HG03520 (cell line): ENCODE results near the gene ENAH.

Experiments
- ATAC-seq: cut with Tn5 transposase; IDR thresholded peaks from one replicate; pipeline ENCODE4 v1.9.1; 2021; ENCODE audit warnings: mild to moderate bottlenecking, moderate library complexity; ENCODE audit not compliant: unreplicated experiment

ENAH gene

DNA sequence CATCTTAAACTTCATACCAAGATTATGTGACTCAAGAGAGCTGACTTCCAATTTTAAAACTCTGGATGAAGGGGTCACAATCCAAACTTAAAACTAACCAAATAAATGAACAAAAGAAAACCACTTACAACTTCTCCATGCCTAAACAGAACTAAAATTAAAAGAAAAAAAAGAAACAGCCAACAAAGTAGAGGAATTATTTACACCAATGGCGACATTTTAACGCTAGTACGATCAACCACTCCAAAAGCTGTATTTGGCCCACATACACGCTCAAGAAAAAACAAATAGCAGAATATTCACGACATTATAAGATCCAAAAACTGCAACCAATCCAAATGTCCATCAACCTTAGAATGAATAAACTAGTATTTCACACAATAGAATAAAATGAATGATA, 42.4 kb downstream of the ENAH start:
- no peak for ATAC-seq

DNA sequence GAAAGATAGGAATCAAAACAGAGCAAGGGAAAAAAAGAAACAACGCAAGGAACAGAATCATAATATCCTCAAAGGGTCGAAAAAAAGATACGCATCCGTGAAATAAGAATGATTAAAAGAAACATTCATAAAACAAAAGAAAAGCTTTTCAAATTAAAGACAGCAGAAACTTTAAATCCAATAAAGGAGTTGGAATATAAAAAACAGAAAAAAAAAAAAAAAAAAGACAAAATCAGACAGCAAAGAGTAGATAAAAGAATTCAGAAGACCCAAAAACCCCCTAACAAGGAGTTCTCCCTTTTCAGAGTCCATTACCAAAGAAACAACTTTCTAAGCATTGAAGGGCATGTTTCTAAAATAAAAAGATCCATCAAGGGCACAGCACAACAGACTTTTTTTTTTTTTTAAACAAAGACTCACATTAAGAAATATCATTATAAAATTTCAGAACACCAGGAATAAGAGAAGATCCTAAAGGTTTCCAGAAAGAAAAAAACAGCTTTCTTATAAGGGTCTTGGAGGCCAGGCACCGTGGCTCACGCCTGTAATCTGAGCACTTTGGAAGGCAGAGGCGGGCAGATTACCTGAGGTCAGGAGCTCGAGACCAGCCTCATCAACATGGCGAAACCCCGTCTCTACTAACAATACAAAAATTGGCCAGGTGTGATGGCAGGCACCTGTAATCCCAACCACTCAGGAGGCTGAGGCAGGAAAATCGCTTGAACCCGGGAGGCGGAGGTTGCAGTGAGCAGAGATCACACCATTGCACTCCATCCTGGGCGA, 44.7 kb downstream of the ENAH start:
- no peak for ATAC-seq

DNA sequence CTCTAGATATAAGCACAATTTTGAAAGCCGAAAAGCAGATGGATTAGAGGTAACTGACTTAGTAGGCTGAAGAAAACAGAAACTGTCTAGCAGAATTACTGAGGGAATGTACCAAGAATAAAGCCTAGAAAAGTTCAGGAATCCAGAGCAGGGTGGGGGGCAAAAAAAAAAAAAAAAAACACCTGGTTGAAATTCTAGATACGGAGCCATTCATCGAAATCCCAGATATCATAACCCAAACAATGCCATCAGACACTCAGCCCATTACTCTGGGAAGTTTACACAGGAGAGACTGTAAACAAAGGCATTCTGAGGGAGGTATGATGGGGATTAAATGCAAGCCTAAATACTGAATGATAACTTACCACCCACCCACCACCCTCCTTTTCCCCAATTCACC, 45.6 kb downstream of the ENAH start:
- ATAC-seq = no peak

DNA sequence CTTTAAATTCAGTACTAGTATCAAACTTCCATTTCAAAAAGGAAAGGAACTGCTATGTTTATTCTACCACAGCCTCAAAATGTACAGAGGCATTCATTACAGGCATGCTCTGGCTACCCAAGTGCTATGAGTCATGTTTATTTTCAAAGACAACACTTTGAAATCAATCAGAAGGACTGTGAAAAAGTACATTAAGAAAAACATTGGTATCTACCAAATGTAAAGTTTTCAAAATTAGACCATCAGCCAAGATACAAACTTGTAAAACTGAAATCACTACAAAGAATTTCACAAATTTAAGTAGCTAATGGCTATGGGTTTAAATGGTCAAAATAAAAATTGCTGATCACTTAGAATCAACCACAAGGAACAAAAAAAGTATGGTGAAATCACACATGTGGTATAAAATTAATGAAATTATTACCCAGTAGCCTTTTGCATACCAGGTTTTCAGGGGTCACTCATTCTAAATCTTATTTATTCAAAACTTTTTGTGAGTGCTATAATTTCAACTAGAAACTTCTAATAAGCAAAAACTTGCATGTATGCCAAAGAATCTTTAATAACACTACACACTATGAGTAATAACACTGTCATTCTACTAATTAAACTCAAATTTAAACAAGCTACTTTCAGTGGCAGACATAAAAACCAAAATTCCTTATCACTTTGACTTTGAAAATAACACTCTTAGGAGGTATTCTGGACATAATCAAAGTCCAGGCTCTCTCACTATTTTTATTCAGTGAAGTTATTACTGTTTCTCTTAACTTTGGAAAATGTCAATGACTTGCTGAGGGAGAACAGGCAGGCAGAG, 49.2 kb downstream of the ENAH start:
- ATAC-seq = no peak

DNA sequence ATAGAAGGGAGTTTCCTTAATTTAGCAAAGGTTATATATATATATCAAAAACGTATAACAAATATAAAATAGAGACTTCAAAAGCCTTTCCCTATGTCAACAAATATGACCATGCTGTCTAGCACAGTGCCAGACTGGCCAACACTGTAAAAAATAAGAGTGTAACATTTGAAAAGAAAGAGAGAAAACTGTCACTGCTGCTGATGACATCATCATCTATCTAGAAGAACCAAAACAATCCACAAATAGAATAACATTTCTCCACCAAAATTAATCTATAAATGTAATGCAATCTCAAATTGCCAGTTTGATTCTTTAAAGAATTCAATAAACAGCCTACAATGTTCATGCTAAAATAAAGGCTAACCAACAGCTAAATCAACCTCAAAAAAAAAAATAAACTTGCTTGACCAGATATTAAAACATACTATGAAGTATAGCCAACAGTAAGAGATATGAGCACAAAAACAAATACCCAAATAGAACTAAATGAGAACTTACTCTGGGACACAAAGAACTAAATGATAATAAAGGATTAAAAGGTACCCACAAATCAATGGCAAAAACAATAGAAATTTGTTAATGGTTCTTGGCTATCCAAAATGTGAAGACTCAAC, 50.2 kb downstream of the ENAH start:
- no peak for ATAC-seq

DNA sequence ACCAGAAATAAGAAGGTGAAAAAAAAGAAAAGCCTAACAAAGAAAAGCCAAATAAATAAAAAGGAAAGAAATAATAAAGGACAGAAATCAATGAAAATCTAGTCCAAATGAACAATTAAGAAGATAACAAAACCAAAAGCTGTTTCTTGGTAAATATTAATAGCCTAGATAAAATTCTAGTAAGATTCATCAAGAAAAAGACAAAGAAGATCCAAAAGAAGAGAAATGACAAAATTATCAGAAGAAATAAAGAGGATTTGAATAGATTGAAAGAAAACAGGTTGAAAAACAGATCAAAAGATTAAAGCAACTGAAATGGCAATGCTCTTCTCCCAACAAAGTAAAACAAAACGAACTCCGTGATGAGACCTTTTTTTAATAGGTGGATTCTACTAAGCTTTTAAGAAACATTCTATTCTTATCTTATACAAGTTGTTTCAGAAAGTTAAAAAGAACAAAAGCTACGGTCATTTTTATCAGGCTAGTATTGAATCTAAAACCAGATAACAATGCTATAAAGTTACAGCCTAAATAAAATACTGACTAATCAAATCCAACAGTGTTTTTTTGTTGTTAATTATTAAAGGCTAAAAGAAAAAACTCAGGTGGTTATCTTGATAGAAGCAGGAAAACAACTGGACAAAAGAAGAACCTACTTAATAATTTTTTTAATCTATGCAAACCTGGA, 50.9 kb downstream of the ENAH start:
- ATAC-seq = no peak

DNA sequence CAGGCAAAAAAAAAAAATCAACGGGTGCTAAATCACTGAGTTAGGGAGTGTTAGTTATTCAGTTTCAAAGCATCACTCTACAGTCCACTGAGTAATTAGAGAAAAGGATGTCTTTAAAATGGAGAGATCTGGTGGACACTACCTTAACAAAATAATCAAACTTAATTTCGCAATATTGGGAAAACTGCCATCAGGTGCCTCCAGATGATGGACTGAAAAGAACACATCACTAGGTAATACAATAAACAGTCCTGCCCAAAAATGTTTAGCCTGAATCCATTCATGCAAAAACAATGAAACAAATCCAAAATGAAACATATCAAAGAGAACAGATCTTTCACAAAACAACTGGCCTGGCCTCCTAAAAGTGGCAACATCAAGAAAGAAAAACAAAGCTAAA, 54.1 kb downstream of the ENAH start:
- ATAC-seq = no peak

DNA sequence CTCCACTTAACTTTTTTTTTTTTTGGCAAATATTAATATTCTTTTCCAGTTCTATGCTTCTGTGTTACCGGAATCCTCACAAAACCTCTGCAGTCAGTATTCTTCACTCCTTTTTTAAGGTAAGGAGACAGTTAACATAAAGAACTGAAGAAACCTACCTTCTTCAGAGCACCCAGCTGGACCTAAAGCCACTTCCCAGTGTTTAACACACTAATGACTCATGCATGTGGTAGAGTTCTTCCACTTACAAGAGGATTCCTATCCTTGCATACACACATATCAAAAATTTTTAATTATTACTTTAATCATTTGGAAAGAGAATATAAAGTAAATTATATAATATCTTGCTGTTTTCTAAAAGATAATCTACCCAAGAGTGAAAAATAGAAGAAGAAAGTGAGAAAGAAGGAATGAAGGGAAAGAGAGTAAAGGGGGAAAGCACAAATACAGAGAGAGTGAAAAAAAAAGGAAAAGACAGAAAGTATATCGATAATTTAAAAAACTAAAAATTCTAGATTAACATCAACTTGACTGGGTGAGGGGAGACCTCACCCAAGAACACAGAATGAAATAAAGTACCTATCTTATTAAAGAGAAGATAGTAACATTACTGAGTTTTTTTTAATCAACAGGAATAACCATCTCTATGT, 54.9 kb downstream of the ENAH start:
- no peak for ATAC-seq

DNA sequence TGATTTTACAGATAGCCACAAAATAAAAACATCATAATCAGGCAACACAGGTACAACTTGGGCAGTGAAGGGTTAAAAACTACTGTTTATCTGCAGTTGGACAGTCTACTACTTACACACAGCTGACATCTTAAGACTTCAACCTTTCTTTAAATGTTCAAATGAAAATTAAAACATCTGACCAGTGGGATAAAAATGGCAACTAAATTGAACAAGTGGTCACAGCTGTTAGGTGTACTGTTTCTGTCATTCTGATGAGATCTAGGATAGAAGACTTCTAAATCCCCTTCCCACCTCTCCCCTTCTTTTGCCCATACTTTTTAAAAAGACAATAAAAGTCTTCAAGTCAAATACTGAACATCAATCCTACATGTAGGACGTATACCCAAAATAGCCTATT, 56.2 kb downstream of the ENAH start:
- no peak for ATAC-seq

DNA sequence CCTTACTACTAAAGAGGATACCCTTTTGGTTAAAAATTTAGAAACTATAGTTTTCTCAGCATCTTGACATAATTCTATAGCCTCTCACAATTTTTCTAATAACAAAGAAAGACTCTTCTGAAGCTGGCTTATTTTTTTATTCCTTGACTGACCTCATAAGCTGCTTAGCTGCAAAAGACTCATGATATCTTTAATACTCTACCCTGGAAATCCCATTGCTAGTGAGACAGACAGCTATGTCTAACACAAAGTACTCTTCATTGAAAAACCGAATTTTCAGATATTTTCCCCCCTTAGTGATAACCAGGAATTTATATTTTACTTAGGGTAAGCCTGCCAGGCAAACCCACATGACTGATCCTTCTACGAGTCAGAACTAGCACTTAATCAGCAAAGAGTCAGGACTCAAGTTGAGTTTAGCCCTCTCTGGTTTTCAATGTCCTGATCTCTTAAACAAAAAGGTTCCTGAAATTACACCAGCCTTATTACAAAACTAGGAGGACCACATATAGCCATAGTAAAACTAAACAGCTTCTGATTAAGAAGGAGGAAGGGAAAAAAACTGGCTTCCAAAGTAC, 56.9 kb downstream of the ENAH start:
- no peak for ATAC-seq

DNA sequence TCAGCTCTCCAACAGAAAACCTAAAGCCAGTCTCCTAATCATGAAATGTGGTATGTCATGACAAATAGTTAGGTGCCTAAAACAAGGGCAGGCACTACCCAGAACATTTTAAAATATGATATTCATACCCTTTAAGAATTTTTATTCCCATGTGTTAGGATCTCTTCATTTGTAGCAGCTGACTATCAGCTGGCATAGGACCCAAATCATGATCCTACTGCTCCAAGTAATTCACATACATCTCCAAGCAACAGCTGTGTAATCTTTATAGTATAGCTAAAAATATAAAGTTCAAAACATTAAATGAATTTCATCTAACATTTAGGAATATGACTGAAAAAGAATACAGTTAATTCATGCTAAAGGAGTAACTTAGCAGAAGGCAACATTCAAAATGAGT, 57.5 kb downstream of the ENAH start:
- no peak for ATAC-seq

DNA sequence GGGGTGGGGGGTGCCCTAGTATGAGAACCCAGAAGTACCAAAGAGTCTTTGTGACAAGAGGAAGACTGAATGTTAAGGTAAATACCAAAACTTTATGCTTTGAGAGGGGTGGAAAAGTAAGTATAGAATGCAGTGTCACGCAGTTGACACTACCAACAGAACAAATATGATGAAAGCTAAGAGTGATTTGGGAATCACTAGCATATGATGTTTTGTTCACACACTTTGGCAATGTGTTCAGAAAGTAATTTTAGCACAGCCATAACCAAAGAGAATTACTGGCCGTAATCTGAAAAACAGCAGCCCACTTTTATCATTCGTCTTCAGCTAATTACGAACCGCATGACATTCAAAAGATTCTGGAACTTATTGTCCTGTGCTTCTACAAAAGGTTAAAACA, 59.5 kb downstream of the ENAH start:
- ATAC-seq = no peak

DNA sequence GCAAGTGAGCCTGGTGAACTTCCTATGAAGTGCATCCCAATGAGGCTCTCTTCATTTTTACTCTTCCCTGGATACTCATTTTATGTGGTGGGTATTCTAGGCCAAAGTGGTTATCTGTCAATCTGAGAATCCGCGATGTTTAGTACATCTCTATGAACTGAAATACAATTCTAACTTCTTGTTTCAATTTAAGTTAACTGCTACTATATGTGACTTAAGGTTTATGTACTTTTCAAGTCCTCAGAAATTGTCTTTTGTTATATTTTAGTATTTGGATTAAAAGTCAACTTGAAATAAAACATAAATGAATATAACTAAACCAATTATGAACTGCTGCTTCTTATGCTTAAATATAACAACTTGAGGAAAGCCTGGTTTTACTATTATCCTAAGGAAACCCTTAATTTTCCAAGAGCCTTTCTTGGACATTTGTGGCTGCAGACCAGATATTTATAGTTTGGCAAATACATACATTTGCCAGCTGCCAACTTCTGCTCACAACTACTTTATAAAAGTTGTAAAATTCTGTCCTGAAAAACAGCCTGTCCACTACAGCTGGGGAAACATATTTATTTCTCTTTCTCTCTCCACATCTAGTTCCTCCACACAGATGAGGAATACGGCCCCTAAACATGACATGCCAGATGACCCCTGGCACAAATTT, 60.4 kb downstream of the ENAH start:
- no peak for ATAC-seq

DNA sequence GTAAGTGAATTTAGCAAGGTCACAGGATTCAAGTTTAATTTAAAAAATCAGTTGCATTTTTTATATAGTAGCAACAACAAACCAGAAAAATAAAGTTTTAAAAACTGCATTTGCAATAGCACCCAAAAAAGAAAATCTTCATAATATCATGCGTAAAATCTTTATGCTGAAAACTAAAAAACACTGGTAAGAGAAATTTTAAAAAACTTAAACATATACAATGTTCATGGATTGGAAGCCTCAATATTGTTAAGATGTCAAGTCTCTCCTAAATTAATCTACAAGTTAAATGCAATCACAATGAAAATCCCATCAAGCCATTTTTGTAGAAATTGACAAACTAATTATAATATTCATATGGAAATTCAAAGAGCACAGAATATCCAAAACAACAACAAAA, 65.6 kb downstream of the ENAH start:
- ATAC-seq = no peak

DNA sequence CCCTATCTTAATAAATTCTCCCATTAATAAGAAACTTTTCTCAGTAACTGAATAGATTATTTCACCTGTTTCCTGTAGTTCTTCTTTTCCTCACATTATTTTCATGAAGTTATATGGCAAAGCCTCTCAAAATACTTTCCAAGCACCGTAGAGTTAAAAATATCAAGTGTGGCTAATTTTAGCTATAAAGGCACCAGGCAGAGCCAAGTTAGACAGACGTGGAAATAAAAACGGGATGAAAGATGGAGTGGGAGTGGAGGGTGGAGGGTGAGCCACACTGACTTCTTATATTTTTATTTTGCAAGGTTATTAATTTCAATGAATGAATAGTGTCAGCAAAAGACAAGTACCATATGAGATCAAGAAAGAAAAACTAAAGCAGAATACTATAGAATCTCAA, 71.7 kb downstream of the ENAH start:
- ATAC-seq = no peak

DNA sequence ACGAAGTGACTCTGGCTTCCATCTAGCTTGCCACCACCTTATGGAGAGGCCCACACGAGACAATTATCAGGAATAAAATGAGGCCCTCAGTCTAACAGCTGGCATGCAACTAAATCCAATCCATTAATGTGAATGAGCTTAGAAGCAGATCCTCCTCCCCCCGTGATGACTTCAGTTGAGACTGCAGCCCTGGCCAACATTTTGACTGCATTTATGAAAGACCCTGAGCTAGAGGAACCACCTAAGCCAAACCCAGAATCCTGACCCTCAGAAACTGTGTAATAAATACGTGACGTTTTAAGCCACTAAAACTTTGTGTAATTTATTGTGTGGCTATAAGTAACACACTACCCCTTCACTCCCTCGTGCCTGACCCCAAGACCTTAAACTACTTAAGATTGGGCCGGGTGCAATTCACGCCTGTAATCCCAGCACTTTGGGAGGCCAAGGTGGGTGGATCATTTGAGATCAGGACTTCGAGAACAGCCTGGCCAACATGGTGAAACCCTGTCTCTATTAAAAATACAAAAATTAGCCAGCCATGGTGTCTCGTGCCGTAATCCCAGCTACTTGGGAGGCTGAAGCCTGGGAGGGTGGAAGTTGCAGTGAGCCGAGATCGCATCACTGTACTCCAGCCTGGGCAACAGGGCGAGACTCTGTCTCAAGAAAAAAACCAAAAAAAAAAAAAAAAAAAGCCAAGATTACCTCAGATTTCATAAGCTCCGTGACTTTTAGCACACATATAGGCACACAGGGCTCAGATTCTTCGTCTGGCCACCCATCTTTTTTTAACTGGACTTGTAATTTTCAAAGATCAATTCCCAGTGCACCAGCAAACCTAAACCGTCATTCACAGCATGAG, 72.5 kb downstream of the ENAH start:
- no peak for ATAC-seq

DNA sequence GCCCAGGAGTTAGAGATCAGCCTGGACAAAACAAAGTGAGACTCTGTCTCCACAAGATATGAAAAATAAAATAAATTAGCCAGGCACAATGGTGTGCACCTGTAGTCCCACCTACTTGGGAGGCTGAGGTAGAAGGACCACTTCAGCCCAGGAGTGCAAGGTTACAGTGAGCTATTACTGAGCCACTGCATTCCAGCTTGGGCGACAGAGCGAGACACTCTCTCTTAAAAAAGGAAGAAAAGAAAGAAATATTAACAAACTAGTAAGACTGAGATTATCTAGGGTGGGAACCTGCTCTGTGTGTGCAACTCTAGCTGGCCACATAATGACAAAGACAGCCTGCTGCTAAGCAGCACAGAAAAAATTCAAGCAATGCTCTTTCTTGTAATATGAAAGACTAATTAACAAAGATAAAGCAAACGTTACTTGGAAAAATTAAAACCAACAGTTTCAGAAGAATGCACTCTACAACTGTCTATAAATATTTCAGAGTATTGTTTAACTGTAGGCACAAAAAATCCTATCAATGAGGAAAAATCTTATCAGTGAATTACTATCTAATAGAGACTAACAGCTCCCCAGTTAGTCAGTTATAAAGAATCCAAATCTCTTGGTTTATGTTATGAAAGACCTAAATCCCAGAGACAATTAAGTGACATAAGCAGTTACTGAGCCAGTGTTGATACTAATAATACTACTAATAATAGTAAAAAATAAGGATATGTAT, 74.5 kb downstream of the ENAH start:
- no peak for ATAC-seq

DNA sequence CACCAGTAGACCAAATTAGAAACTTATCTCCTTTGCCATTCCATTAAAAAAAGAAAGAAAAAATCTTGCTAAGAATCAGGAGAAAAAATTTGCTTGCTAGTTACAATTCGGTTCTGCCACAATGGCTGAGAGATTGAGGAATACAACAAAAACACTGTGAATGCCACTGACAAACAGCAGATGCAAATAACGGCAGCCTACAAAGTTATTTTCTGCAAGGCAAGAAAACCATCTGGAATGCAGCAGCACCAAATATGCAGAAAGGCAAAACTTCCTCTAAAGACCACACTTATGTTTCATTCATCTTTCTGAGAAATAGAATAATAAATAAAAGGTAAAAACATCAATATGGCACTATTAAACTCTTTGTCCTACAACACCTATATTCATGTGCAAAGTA, 75.7 kb downstream of the ENAH start:
- no peak for ATAC-seq
